Measurements from ENCODE around the gene VSIR. TPM values are rescaled to one million over a fixed set of nuclear protein-coding genes. Genes with fewer than 3 reads are reported as not detected.

VSIR gene
- total and polyA plus RNA-seq, 2 donors from 2014 or later, result 32.1 to 66.6 TPM

DNA sequence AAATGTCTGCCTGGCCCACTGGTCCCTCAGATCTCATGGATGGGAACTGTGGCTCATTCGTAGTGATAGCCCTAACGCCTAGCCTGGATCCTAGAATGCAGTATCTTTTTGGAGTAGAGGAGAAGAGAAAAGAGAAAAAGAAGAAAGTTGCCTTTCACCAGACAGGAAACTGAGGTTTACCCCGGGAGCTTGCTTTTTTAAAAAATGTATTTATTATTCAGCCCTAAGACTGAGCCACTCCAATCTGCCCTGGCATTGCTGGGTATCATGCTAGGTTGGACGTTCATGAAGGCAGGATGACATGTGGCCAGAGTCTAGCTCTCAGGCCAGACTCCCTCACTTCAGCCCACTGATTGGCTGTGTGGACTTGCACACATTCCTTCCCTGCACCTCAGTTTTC, 32.3 kb downstream of the VSIR start:
- TF ChIP-seq, protein P1, sequence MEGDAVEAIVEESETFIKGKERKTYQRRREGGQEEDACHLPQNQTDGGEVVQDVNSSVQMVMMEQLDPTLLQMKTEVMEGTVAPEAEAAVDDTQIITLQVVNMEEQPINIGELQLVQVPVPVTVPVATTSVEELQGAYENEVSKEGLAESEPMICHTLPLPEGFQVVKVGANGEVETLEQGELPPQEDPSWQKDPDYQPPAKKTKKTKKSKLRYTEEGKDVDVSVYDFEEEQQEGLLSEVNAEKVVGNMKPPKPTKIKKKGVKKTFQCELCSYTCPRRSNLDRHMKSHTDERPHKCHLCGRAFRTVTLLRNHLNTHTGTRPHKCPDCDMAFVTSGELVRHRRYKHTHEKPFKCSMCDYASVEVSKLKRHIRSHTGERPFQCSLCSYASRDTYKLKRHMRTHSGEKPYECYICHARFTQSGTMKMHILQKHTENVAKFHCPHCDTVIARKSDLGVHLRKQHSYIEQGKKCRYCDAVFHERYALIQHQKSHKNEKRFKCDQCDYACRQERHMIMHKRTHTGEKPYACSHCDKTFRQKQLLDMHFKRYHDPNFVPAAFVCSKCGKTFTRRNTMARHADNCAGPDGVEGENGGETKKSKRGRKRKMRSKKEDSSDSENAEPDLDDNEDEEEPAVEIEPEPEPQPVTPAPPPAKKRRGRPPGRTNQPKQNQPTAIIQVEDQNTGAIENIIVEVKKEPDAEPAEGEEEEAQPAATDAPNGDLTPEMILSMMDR (IDR thresholded peaks at IDR 0.05; ENCODE audit: borderline replicate concordance, extremely low read depth, insufficient read depth), result no peak
- no peak for FAIRE-seq
- Histone ChIP-seq H3K27ac (ENCODE audit: low read depth in 2 of 2, low read length in 2 of 2) (no peak overlapping the region), H3K9me3 (ENCODE audit: control insufficient read depth in 2 of 3, insufficient read depth in 1 of 3, low read length in 3 of 3) (peaks cover 0 to 7% (median 0%) of the 10 kb centered on the region in 3 donors), H3K27me3 (ENCODE audit: control insufficient read depth, insufficient read depth, low read length) (no peaks in the 10 kb centered on the region), H3K4me3 (ENCODE audit: low read length in 3 of 3) (no peak overlapping the region), H3K9ac (ENCODE audit: low read length in 3 of 3) (no peak overlapping the region), H3K4me1 (ENCODE audit: control insufficient read depth in 2 of 3, insufficient read depth in 2 of 3, low read depth in 1 of 3, low read length in 3 of 3) (peaks cover 0 to 6% (median 0%) of the 10 kb centered on the region in 3 donors), H3K36me3 (ENCODE audit: control insufficient read depth in 2 of 3, insufficient read depth in 3 of 3, low read length in 3 of 3) (no peaks in the 10 kb centered on the region)
- intact Hi-C loops (cut with DNase I), result no loop called here
- DNase-seq, result no peak

DNA sequence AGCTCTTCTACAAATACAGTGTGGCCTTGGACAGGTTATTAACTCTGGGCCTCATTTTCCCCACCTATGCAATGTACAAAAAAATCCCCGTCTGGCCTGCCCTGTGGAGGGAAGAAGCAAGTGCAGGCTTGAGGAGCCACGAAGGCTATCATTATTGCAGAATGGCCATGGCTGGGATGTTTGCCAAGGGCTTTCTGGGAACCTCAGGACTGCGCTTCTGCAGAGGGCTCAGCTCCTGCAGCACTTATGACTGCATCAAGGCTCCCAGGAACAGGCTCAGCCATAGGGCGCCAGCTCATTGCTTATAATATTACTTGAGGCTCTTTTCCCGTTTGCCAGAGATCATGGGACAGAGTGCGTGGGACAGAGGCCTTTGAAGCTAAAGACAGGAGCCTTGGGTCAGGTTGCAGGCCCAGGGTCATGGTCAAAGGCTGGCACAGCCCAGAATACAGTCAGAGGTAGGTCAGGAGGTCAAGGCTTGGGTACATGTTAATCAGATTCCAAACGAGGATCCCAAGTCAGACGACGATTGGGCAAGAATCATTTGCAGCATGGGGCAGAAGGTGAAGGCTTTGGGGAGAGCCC, 33.2 kb downstream of the VSIR start:
- TF ChIP-seq, protein P1 (IDR thresholded peaks at IDR 0.05; ENCODE audit: borderline replicate concordance, extremely low read depth, insufficient read depth), result no peak
- Histone ChIP-seq H3K9me3 (ENCODE audit: control insufficient read depth in 2 of 3, insufficient read depth in 1 of 3, low read length in 3 of 3) (peaks cover 0 to 7% (median 0%) of the 10 kb centered on the region in 3 donors), H3K36me3 (ENCODE audit: control insufficient read depth in 2 of 3, insufficient read depth in 3 of 3, low read length in 3 of 3) (no peaks in the 10 kb centered on the region), H3K27me3 (ENCODE audit: control insufficient read depth, insufficient read depth, low read length) (no peaks in the 10 kb centered on the region), H3K9ac (ENCODE audit: low read length in 3 of 3) (no peak overlapping the region), H3K4me3 (ENCODE audit: low read length in 3 of 3) (no peak overlapping the region), H3K27ac (ENCODE audit: low read depth in 2 of 2, low read length in 2 of 2) (no peak overlapping the region), H3K4me1 (ENCODE audit: control insufficient read depth in 2 of 3, insufficient read depth in 2 of 3, low read depth in 1 of 3, low read length in 3 of 3) (peaks cover 0 to 9% (median 0%) of the 10 kb centered on the region in 3 donors)
- intact Hi-C loops (cut with DNase I), result no loop called here
- peak in 1 of 5 donors; percentile 71 for DNase-seq
- no peak for FAIRE-seq

DNA sequence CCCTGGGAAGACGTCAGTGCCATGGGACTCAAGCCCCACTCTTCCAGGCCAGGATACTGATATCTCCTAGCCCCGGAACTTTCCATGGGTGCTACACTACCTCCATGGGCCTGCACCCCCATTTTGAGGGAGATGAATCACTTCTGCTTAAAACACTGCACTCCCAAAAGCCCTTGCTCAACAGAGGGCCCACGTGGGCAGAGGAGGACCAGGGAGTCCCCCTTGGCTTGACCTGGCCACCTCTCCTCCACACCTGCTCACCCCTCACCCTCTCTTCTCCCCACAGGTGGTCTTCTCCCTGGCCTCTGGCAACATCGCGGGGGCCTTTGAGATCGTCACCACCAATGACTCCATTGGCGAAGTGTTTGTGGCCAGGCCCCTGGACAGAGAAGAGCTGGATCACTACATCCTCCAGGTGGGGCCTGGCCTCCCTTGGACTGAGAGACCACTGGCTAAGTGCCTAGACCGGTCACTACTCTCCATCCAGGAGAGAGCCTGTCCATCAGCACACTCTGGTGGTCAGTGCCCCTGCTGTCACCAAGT, 33.9 kb downstream of the VSIR start:
- Histone ChIP-seq H3K9me3 (ENCODE audit: control insufficient read depth in 2 of 3, insufficient read depth in 1 of 3, low read length in 3 of 3) (peaks cover 0 to 7% (median 0%) of the 10 kb centered on the region in 3 donors), H3K4me1 (ENCODE audit: control insufficient read depth in 2 of 3, insufficient read depth in 2 of 3, low read depth in 1 of 3, low read length in 3 of 3) (peaks cover 0 to 9% (median 0%) of the 10 kb centered on the region in 3 donors), H3K27ac (ENCODE audit: low read depth in 2 of 2, low read length in 2 of 2) (no peak overlapping the region), H3K36me3 (ENCODE audit: control insufficient read depth in 2 of 3, insufficient read depth in 3 of 3, low read length in 3 of 3) (no peaks in the 10 kb centered on the region), H3K27me3 (ENCODE audit: control insufficient read depth, insufficient read depth, low read length) (no peaks in the 10 kb centered on the region), H3K4me3 (ENCODE audit: low read length in 3 of 3) (no peak overlapping the region), H3K9ac (ENCODE audit: low read length in 3 of 3) (no peak overlapping the region)
- TF ChIP-seq, protein P1 (IDR thresholded peaks at IDR 0.05; ENCODE audit: borderline replicate concordance, extremely low read depth, insufficient read depth), result no peak
- intact Hi-C loops (cut with DNase I), result no loop called here
- DNase-seq (peak in 1 of 5 donors; percentile 66), FAIRE-seq (no peak)

Measured in kidney (tissue), 14 donors.